Measurements from ENCODE around the gene RAD50. TPM values are rescaled to one million over a fixed set of nuclear protein-coding genes. Genes with fewer than 3 reads are reported as not detected.

The RAD50 gene
- total RNA-seq, 1 donor from 2014 or later, result 48.2 TPM

- no peak overlapping the region for H3K27ac Mint-ChIP-seq
- H2AFZ ChIP-seq (replicated peaks), result no peak overlapping the region
- H3K27me3 ChIP-seq, result no peaks in the 10 kb centered on the region
- no peak overlapping the region for H3K4me2 ChIP-seq
- no peaks in the 10 kb centered on the region for H3K27me3 Mint-ChIP-seq (ENCODE audit: insufficient read depth, low read depth)
- peaks cover 13% of the 10 kb centered on the region for H3K36me3 Mint-ChIP-seq
- no peak for DNase-seq (ENCODE audit: low spot score)
- H3K79me2 ChIP-seq (ENCODE audit: low read depth), result no peaks in the 10 kb centered on the region
- no peak overlapping the region for H3K9ac ChIP-seq
- no peaks in the 10 kb centered on the region for H3K4me1 ChIP-seq
- H3K9me3 ChIP-seq (ENCODE audit: low read depth), result no peaks in the 10 kb centered on the region
- no peak for TF ChIP-seq EZH2phosphoT487 (IDR thresholded peaks at IDR 0.05)
- TF ChIP-seq CTCF (IDR thresholded peaks at IDR 0.05), result no peak
- no peak for TF ChIP-seq EZH2 (IDR thresholded peaks at IDR 0.05)
- H3K4me3 Mint-ChIP-seq, result no peak overlapping the region
- H3F3A ChIP-seq (ENCODE audit: low read depth), result no peaks in the 10 kb centered on the region
- peaks cover 19% of the 10 kb centered on the region for H3K36me3 ChIP-seq
- H3K4me3 ChIP-seq, result no peak overlapping the region
- no peaks in the 10 kb centered on the region for H4K20me1 ChIP-seq (ENCODE audit: low read depth)
- H3K9me3 Mint-ChIP-seq, result no peaks in the 10 kb centered on the region
- no peaks in the 10 kb centered on the region for H3K4me1 Mint-ChIP-seq
- no peak overlapping the region for H3K27ac ChIP-seq
Observed at GRCh38 chr5:132611965-132612364, 55.2 kb downstream of the RAD50 start.

- H3K4me1 ChIP-seq, result no peaks in the 10 kb centered on the region
- Mint-ChIP-seq H3K9me3 (no peaks in the 10 kb centered on the region), H3K4me3 (no peak overlapping the region), H3K27me3 (ENCODE audit: insufficient read depth, low read depth) (no peaks in the 10 kb centered on the region), H3K27ac (no peak overlapping the region), H3K36me3 (peaks cover 13% of the 10 kb centered on the region), H3K4me1 (no peaks in the 10 kb centered on the region)
- no peaks in the 10 kb centered on the region for H3K27me3 ChIP-seq
- peaks cover 19% of the 10 kb centered on the region for H3K36me3 ChIP-seq
- H3K27ac ChIP-seq, result no peak overlapping the region
- no peak overlapping the region for H3K4me2 ChIP-seq
- H3K79me2 ChIP-seq (ENCODE audit: low read depth), result no peaks in the 10 kb centered on the region
- no peaks in the 10 kb centered on the region for H3F3A ChIP-seq (ENCODE audit: low read depth)
- no peak for TF ChIP-seq EZH2 (IDR thresholded peaks at IDR 0.05)
- H4K20me1 ChIP-seq (ENCODE audit: low read depth), result no peaks in the 10 kb centered on the region
- no peak for DNase-seq (ENCODE audit: low spot score)
- H3K9me3 ChIP-seq (ENCODE audit: low read depth), result no peaks in the 10 kb centered on the region
- H3K4me3 ChIP-seq, result no peak overlapping the region
- H2AFZ ChIP-seq (replicated peaks), result no peak overlapping the region
- no peak overlapping the region for H3K9ac ChIP-seq
Observed at GRCh38 chr5:132612846-132613245, 56.1 kb downstream of the RAD50 start.

GRCh38 chr5:132621699-132622098, 64.9 kb downstream of the RAD50 start:
- Histone ChIP-seq H3K9ac (no peak overlapping the region), H3K4me1 (no peaks in the 10 kb centered on the region), H3K79me2 (ENCODE audit: low read depth) (no peaks in the 10 kb centered on the region), H3K27ac (no peak overlapping the region), H3K4me3 (no peak overlapping the region), H4K20me1 (ENCODE audit: low read depth) (no peaks in the 10 kb centered on the region), H3K36me3 (peaks cover 6% of the 10 kb centered on the region), H2AFZ (replicated peaks) (no peak overlapping the region), H3K4me2 (no peak overlapping the region), H3F3A (ENCODE audit: low read depth) (no peaks in the 10 kb centered on the region), H3K27me3 (no peaks in the 10 kb centered on the region), H3K9me3 (ENCODE audit: low read depth) (no peaks in the 10 kb centered on the region)
- no peak for DNase-seq (ENCODE audit: low spot score)
- Mint-ChIP-seq H3K27ac (no peak overlapping the region), H3K27me3 (ENCODE audit: insufficient read depth, low read depth) (no peaks in the 10 kb centered on the region), H3K36me3 (peaks cover 8% of the 10 kb centered on the region), H3K4me3 (no peak overlapping the region), H3K4me1 (no peaks in the 10 kb centered on the region), H3K9me3 (no peaks in the 10 kb centered on the region)
- TF ChIP-seq EZH2phosphoT487 (IDR thresholded peaks at IDR 0.05) (no peak), CTCF (IDR thresholded peaks at IDR 0.05) (no peak), EZH2 (IDR thresholded peaks at IDR 0.05) (no peak)

GRCh38 chr5:132622608-132623007, 65.8 kb downstream of the RAD50 start:
- Mint-ChIP-seq H3K4me1 (no peaks in the 10 kb centered on the region), H3K4me3 (no peak overlapping the region), H3K36me3 (peaks cover 8% of the 10 kb centered on the region), H3K27ac (no peak overlapping the region), H3K9me3 (no peaks in the 10 kb centered on the region), H3K27me3 (ENCODE audit: insufficient read depth, low read depth) (no peaks in the 10 kb centered on the region)
- H3K9ac ChIP-seq, result no peak overlapping the region
- TF ChIP-seq EZH2phosphoT487 (IDR thresholded peaks at IDR 0.05), result no peak
- no peak for TF ChIP-seq CTCF (IDR thresholded peaks at IDR 0.05)
- TF ChIP-seq EZH2 (IDR thresholded peaks at IDR 0.05), result no peak
- H2AFZ ChIP-seq (replicated peaks), result no peak overlapping the region
- no peaks in the 10 kb centered on the region for H3K4me1 ChIP-seq
- peaks cover 6% of the 10 kb centered on the region for H3K36me3 ChIP-seq
- H3F3A ChIP-seq (ENCODE audit: low read depth), result no peaks in the 10 kb centered on the region
- no peak overlapping the region for H3K27ac ChIP-seq
- no peak overlapping the region for H3K4me2 ChIP-seq
- H3K9me3 ChIP-seq (ENCODE audit: low read depth), result no peaks in the 10 kb centered on the region
- no peak for DNase-seq (ENCODE audit: low spot score)
- no peaks in the 10 kb centered on the region for H3K79me2 ChIP-seq (ENCODE audit: low read depth)
- H4K20me1 ChIP-seq (ENCODE audit: low read depth), result no peaks in the 10 kb centered on the region
- H3K4me3 ChIP-seq, result no peak overlapping the region
- no peaks in the 10 kb centered on the region for H3K27me3 ChIP-seq
